Left colon (tissue), 2 donors: Measurements from ENCODE around the gene P4HA2. TPM values are rescaled to one million over a fixed set of nuclear protein-coding genes. Genes with fewer than 3 reads are reported as not detected.

Experiments used
- ATAC-seq: fragments of 200-7000 bp; cut with Tn5 transposase; one replicate; pipeline ENCODE4 v1.9.1; 2020; ENCODE audit warnings: mild to moderate bottlenecking, moderate library complexity
- DNase-seq, 2 donors: peaks; one replicate each; pipeline ENCODE4 v3.0.0-alpha.2; 2020
- intact Hi-C, 2 donors: fragments of 100-400 bp; cut with DNase I in 1 of 2; cut with micrococcal nuclease in 1 of 2; formaldehyde crosslinking; loops; one replicate each; pipeline versions ENCODE4 v1.11.2 to v1.14.0; 2022; cut with DNase I, micrococcal nuclease
- total RNA-seq, 2 donors: library from RNA; stranded (reverse); fragmentation: NEBNext Ultra II Directional; extraction: Animal tissue kit (Norgen Biotek cat#: 25700); gene quantifications; one replicate each; pipeline ENCODE4 v1.2.1, GENCODE V29; 2021
- donor health status: DM: no; HTN: no; CAD: no.
- donor health status: DM: yes; HTN: yes; CAD: no.

Gene P4HA2
- total RNA-seq, 2 donors from 2014 or later, result 56.7 to 69.4 TPM

GRCh38 chr5:132266031-132266835, 38.6 kb upstream of the P4HA2 start:
- intact Hi-C loops, result no loop called here
- ATAC-seq (peak; percentile 5), DNase-seq (no peak)

GRCh38 chr5:132265336-132266030, 37.8 kb upstream of the P4HA2 start:
- peak; percentile 60 to 80 for DNase-seq
- intact Hi-C loops, result no loop called here
- peak; percentile 88 for ATAC-seq

- intact Hi-C loops, result no loop called here
- DNase-seq, result no peak
- no peak for ATAC-seq
Measured at GRCh38 chr5:132264546-132265335, 37.1 kb upstream of the P4HA2 start.

GRCh38 chr5:132263548-132264261, 36.1 kb upstream of the P4HA2 start:
- intact Hi-C loops, result no loop called here
- ATAC-seq, result no peak
- DNase-seq, result no peak

DNA sequence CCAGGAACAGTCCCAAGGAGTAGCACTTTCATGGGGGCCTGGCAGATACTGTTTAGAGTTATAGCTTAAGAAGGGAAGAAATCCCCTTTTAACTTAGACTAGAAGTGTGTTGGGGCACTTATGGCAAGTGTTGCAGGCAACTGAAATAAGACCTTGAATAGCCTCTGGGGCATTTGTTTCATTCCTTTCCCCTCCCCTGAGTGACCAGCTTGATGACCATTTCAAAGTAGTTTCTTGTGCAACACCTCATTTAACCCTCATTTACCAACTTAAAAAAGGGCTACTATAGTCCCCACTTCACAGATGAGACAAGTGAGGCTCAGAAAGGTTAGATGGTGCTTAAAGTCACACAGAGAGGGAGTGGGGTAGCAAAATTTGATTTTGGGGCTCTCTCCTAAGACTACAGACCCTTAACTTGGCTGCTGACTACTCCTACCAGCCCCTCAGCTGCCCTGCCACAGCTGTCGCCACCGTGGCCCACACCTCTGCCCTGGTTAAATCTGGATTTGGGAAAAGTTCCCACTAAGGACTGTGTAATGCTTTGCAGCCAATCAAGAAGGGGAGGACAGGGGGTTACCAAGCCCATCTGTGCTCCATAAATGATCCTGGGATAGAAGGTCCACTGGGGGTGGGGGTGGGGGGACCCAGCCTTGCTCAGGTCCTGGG, 35.4 kb upstream of the P4HA2 start:
- intact Hi-C loops, result no loop called here
- no peak for ATAC-seq

GRCh38 chr5:132261881-132262845, 34.5 kb upstream of the P4HA2 start:
- ATAC-seq, result no peak
- intact Hi-C loops, result no loop called here
- no peak for DNase-seq

More for the DNA sequence above, 35.4 kb upstream of the P4HA2 start:
- no peak for DNase-seq

GRCh38 chr5:132260714-132261551, 33.3 kb upstream of the P4HA2 start:
- intact Hi-C loops, result no loop called here
- no peak for DNase-seq
- no peak for ATAC-seq

- intact Hi-C loops, result no loop called here
- no peak for DNase-seq
Measured at GRCh38 chr5:132260051-132260450, 32.4 kb upstream of the P4HA2 start.

GRCh38 chr5:132259069-132259851, 31.6 kb upstream of the P4HA2 start:
- ATAC-seq (peak; percentile 18), DNase-seq (peak in 1 of 2 donors; percentile 78)
- intact Hi-C loops, result no loop called here

More at GRCh38 chr5:132260051-132260450, 32.4 kb upstream of the P4HA2 start:
- no peak for ATAC-seq

DNA sequence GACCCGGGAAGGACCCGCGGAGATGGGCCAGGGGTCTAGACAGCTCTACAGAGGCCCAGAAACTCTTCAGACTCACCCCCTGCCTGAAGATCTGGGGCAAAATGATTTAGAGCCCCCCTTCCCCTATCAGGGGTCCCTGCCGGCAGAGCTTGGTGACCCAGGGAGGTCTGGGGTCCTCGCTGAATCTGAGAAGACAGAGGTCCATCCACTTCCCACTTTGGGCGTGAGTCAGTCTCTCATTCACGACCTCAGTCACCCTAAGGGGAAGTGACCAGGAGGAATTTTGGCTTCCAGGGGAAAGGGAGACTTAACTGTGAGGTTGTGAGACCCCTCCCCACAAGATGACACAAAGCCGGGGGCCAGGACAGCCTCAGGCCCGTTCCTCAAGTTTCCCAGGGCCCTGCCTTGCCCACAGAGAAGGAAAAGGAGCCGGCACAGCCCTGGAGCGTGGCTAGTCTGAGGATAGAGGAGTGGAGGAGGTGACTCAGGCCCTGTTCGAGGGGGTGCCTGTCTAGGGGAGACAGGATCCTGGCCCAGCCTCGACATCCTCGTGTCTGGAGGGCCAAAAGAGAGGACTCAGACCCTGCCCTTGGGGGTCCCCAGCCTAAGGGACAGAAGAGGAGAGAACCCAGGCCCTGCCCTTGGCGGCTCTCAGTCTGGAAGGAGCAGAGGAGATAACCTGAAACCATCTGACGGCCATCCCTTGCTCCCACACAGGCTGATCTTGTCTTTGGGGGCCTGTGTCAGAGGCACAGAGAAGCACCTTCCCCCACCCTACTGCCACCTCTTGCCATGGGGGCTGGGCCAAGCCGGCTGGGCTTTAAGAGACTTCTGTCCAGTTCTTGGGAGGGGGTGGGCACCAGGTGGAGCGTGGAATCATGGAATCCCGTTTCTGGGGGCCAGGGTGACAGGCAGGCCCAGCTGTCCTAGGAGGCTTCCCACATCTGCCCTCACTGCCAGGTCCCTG, 30.7 kb upstream of the P4HA2 start:
- no peak for DNase-seq
- ATAC-seq, result no peak
- intact Hi-C loops, result no loop called here

DNA sequence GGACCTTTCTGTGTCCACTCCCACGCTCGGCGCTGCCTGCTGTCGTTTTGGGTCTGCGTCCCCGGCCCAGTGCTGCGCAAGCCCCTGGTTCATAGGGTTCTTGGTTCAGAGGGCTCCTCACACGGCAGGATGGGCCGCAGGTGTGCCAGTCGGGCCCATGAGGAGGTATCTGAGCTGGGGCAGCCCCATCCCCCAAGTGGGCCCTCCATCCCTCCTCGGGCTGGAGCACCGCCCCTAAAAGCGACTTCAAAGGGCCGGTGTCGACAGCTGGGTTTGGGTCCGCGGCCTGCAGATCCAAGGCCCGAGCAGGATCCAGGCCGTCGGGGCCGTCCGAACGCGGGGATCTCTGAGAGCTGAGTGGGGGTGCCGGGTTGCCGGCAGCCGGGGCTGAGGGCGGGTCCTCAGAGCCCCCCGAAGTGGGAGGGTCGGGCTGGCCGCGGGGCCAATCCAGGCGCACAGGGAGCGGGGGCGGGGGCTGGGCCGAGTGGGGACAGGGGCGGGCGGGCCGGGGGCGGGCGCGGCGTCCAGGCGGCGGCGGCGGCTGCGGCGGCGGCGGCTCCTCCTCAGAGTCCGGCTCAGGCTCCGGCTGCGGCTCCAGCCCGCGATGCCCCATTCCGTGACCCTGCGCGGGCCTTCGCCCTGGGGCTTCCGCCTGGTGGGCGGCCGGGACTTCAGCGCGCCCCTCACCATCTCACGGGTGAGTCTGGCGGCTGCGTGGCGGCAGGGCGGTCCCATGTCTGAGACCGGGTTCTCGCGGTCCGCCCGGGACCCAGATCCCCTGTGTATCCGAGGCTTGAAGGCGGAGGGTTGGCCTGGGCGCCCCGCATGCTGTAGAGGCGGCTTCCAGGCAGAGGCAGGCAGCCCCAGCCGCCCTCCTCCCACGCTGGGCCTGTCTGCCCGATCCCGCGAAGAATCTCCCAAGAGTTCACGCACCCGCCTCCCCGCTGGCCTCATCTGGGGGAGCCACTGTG, 29.8 kb upstream of the P4HA2 start, which contains the start of gene PDLIM4:
TSS of gene PDLIM4 (plus strand) at position 566 of the 971 bp plus-strand sequence. CDS start at position 605, 39 bp downstream.
- no peak for DNase-seq
- peak; percentile 28 for ATAC-seq
- intact Hi-C loops, result no loop called here

DNA sequence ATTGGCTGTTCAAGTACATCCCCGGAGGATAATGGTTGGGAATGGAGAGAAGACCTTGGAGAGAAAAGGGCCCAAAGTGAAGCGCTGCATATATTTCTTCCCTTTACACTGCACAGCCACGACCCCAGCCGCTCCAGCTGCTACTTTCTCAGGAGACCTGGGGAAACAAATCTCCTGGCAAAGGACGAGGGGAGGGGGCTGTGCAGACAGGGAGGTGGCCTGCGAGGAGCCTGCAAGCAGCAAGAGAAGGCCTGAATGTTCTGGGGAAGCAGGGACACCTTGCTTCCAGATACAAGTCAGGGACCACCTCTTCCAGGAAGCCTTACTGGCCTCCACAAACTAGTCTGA, 29.1 kb upstream of the P4HA2 start:
- intact Hi-C loops, result no loop called here
- no peak for DNase-seq
- no peak for ATAC-seq

DNA sequence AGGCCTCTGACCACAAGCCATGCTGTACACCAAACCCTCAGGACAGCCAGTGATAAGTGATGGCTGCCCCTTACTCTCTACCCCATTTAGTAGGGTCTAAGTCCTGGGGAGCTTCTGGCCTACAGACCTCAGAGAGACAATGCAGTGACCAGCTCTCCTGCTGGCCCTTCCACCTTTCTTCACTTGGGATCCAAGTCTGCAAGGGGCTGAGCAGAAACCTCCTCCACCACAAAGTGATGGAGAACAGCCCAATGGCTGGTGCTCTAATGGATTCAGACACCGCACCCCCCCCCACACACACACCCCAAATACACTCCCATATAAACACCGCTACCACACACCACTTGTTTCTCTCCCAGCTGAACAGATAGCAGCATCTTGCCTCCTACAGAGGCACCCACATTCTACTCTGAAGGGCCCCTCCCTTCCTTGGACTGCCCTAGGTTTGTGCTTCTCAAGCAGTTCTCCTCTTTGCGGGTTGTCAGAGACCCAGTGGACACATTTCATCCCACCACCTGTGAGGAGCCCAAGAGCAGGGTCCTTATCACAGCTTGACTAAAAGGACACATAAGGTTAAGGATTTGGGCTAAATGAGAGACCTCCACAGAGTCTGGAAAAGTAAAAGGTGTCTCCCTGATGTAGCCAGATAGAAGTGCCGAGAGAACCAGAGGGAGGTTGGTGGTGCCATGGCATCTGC, 28.6 kb upstream of the P4HA2 start:
- ATAC-seq (no peak), DNase-seq (no peak)
- intact Hi-C loops, result no loop called here
